SH-SY5Y (cell line): ENCODE measurements around the gene PARP14.

ENCODE experiments used
- GATA2 ChIP-seq: IDR thresholded peaks from 2 replicates; pipeline ENCODE4 v1.6.1; 2011; ENCODE audit warnings: mild to moderate bottlenecking, low read depth, low read length
- GATA3 ChIP-seq: IDR thresholded peaks from 2 replicates; pipeline ENCODE4 v1.6.1; 2011; ENCODE audit warnings: low read depth, mild to moderate bottlenecking, low read length, moderate library complexity

DNA sequence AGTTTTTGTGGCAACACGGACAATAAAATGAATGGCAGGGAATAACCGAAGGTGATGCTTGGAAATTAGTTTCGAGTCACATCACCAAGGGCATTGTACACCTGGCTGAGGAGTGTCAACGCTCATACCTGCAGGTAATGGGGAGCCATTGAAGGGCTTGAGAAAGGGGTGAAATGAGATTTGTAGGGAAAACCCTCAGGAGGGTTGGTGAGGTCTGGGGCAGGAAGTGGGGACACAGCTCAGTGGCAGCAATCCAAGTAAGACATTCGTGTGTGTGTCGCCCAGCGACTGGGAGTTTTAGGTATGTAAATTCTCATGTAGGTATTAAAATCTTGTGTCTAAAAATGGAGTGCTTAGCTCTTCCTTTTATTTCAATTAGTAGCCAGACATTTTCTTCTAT is 14.3 kb downstream of the PARP14 start:
- TF ChIP-seq GATA2 (no peak), GATA3 (no peak)
